Heart left ventricle (tissue), 16 donors: ENCODE results near the gene NAPA. TPM values are rescaled to one million over a fixed set of nuclear protein-coding genes. Genes with fewer than 3 reads are reported as not detected.

Experiments
- ATAC-seq, 4 donors: fragments of 200-7000 bp; cut with Tn5 transposase; one replicate each; pipeline ENCODE4 v1.9.1; 2020 to 2022; ENCODE audit warnings: moderate library complexity in 4 of 4, mild to moderate bottlenecking in 3 of 4, moderate number of reproducible peaks in 1 of 4
- DNase-seq, 5 donors: peaks; one replicate each; pipeline ENCODE4 v3.0.0-alpha.2; 2020
- H3K27ac ChIP-seq, 12 donors: fragments of 200-600 bp; sonication (generic) in 4 of 12; one replicate each; pipeline versions ENCODE4 v1.5.0 to v1.8.0; 2016 to 2022; ENCODE audit warnings: mild to moderate bottlenecking in 2 of 12
- H3K27me3 ChIP-seq, 9 donors: fragments of 200-600 bp; sonication (generic) in 2 of 9; one replicate each; pipeline versions ENCODE4 v1.5.1 to v1.8.0; 2016 to 2022; ENCODE audit warnings: mild to moderate bottlenecking in 3 of 9
- H3K36me3 ChIP-seq, 9 donors: fragments of 200-600 bp; sonication (generic) in 2 of 9; one replicate each; pipeline versions ENCODE4 v1.5.0 to v1.8.0; 2018 to 2022; ENCODE audit warnings: mild to moderate bottlenecking in 2 of 9
- H3K4me1 ChIP-seq, 12 donors: fragments of 200-600 bp; sonication (generic) in 4 of 12; one replicate each; pipeline versions ENCODE4 v1.5.0 to v1.8.0; 2016 to 2022; ENCODE audit warnings: mild to moderate bottlenecking in 3 of 12
- H3K4me3 ChIP-seq, 12 donors: fragments of 200-600 bp; sonication (generic) in 4 of 12; one replicate each; pipeline versions ENCODE4 v1.5.0 to v1.8.0; 2017 to 2022; ENCODE audit warnings: mild to moderate bottlenecking in 9 of 12, moderate library complexity in 4 of 12
- H3K9me3 ChIP-seq, 12 donors: fragments of 200-600 bp; sonication (generic) in 4 of 12; one replicate each; pipeline versions ENCODE4 v1.5.0 to v1.8.0; 2016 to 2022; ENCODE audit warnings: mild to moderate bottlenecking in 1 of 12
- POLR2A ChIP-seq, 2 donors: fragments of 450-650 bp; IDR thresholded peaks; one replicate each; pipeline ENCODE4 v1.6.1; 2017; ENCODE audit warnings: antibody characterized with exemption in 2 of 2, mild to moderate bottlenecking in 2 of 2, moderate library complexity in 2 of 2
- WGBS, 4 donors: extraction: QIAGEN DNeasy Blood & Tissue Kit in 2 of 4; methylation state at CpG; one replicate each; pipeline versions ENCODE4 v1.1.5 to v1.1.7; 2013 to 2018; 5-methylcytosine and 5-hydroxymethylcytosine counted together
- intact Hi-C, 10 donors: fragments of 100-400 bp; cut with DNase I; formaldehyde crosslinking; loops; one replicate each; pipeline versions ENCODE4 v1.11.1 to v1.14.2; 2022
- polyA plus RNA-seq, 2 donors: library from polyadenylated mRNA; stranded (reverse); fragments of 200-250 nt; gene quantifications; one replicate each; pipeline ENCODE4 v1.2.3, GENCODE V29; 2013
- total RNA-seq, 9 donors: library from RNA; depleted of rRNA in 2 of 9; stranded (reverse); fragments of >200 nt in 2 of 9; fragmentation: NEBNext Ultra II Directional in 3 of 9; extraction: Animal tissue kit (Norgen Biotek cat#: 25700) in 3 of 9; gene quantifications; one replicate each; pipeline versions ENCODE4 v1.1.0 to v1.2.4, GENCODE V29; 2016 to 2023
- TF ChIP-seq, protein P1 (sequence below), 12 donors: fragments of 200-600 bp; sonication (generic) in 4 of 12; IDR thresholded peaks; one replicate each; pipeline versions ENCODE4 v1.5.0 to v1.8.0; 2018 to 2022; ENCODE audit warnings: antibody characterized with exemption in 12 of 12, mild to moderate bottlenecking in 5 of 12
- donor health status: ischemic (EF 13 %, LVEDD 7.1; RV severe dilation, severe dysfunction).
- donor health status: healthy with polysubstance abuse.
- donor health status: DM: no; HTN: yes; CAD: no.
- donor health status: DM: no; HTN: no; CAD: no.
- donor health status: ischemic (EF 25% LVEDD 6.9; RV normal size, moderate dysfunction).
- donor health status: ischemic (EF 25% LVEDD 5.7; RV mildly dilated, moderate dysfunction).
- donor health status: healthy.
- donor health status: DM: yes; HTN: yes; CAD: no.
- donor health status: ischemic (EF 35%, LVEDD 5.7; RV mildly dilated, moderate dysfunction).
- donor health status: nonischemic (EF 11% LVEDD 7.7; RV severe dilation, severe dysfunction).
- donor health status: DM: yes; HTN: yes; CAD: no.
- donor health status: PGD.
- donor health status: ischemic (EF 29% LVEDD 5.4; RV normal size, mild dysfunction).
- donor health status: nonischemic (EF 23%, LVEDD 6.1; RV moderate dilation, normal function).

NAPA gene
- total and polyA plus RNA-seq, 11 donors: 113 to 238 (median 122) TPM

DNA sequence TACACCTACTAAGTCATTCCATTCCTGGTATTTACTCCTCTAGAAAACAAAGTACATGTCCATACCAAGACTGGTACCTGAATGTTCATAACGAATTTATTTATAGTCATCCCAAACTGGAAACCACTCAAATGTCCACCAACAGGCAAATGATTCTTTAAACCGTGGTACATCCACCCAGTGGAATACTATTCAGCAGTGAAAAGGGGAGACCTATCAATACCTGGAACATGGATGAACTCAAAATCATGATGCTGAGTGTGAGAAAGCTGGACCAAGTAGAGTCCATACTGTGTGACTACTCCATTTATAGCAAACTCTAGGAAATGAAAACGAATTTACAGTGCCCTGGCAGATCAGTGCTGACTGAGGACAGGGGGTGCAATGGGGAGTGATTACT is 11.9 kb upstream of the NAPA start:
- Histone ChIP-seq H3K4me3 (no peak overlapping the region), H3K27me3 (peaks cover 0 to 6% (median 0%) of the 10 kb centered on the region in 9 donors), H3K27ac (no peak overlapping the region), H3K4me1 (peaks cover 0 to 28% (median 13%) of the 10 kb centered on the region in 12 donors), H3K36me3 (no peaks in the 10 kb centered on the region), H3K9me3 (no peaks in the 10 kb centered on the region)
- intact Hi-C loops: no loop called here
- WGBS, 4 donors: 79 to 86% (median 85%) methylated on average over 3 of the region's 3 CpGs
- DNase-seq: no peak
- ATAC-seq: no peak
- TF ChIP-seq, protein P1, sequence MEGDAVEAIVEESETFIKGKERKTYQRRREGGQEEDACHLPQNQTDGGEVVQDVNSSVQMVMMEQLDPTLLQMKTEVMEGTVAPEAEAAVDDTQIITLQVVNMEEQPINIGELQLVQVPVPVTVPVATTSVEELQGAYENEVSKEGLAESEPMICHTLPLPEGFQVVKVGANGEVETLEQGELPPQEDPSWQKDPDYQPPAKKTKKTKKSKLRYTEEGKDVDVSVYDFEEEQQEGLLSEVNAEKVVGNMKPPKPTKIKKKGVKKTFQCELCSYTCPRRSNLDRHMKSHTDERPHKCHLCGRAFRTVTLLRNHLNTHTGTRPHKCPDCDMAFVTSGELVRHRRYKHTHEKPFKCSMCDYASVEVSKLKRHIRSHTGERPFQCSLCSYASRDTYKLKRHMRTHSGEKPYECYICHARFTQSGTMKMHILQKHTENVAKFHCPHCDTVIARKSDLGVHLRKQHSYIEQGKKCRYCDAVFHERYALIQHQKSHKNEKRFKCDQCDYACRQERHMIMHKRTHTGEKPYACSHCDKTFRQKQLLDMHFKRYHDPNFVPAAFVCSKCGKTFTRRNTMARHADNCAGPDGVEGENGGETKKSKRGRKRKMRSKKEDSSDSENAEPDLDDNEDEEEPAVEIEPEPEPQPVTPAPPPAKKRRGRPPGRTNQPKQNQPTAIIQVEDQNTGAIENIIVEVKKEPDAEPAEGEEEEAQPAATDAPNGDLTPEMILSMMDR (IDR thresholded peaks at IDR 0.05): no peak
- TF ChIP-seq POLR2A (IDR thresholded peaks at IDR 0.05): no peak

- ATAC-seq (peak in 3 of 4 donors; percentile 42 to 63 (median 48)), DNase-seq (peak in 2 of 5 donors; percentile 56 to 61)
- H3K4me3 ChIP-seq: no peak overlapping the region
- TF ChIP-seq, protein P1 (IDR thresholded peaks at IDR 0.05): no peak
- no peak for TF ChIP-seq POLR2A (IDR thresholded peaks at IDR 0.05)
- no peaks in the 10 kb centered on the region for H3K9me3 ChIP-seq
- no peaks in the 10 kb centered on the region for H3K36me3 ChIP-seq
- WGBS, 4 donors: 11 to 19% (median 14%) methylated on average over 7 of the region's 7 CpGs
- peaks cover 0 to 30% (median 13%) of the 10 kb centered on the region in 12 donors for H3K4me1 ChIP-seq
- intact Hi-C loops: loop anchor here in 2 of 10 donors (5.0 kb wide), 2 partner anchors 74 to 174 kb away; no protein-coding TSS in a partner anchor
- peak overlapping the region in 11 of 12 donors; percentile 10 to 70 (median 46) for H3K27ac ChIP-seq
- peaks cover 0 to 7% (median 0%) of the 10 kb centered on the region in 9 donors for H3K27me3 ChIP-seq
These were observed 8.6 kb upstream of the NAPA start for GRCh38 chr19:47523473-47523872.

DNA sequence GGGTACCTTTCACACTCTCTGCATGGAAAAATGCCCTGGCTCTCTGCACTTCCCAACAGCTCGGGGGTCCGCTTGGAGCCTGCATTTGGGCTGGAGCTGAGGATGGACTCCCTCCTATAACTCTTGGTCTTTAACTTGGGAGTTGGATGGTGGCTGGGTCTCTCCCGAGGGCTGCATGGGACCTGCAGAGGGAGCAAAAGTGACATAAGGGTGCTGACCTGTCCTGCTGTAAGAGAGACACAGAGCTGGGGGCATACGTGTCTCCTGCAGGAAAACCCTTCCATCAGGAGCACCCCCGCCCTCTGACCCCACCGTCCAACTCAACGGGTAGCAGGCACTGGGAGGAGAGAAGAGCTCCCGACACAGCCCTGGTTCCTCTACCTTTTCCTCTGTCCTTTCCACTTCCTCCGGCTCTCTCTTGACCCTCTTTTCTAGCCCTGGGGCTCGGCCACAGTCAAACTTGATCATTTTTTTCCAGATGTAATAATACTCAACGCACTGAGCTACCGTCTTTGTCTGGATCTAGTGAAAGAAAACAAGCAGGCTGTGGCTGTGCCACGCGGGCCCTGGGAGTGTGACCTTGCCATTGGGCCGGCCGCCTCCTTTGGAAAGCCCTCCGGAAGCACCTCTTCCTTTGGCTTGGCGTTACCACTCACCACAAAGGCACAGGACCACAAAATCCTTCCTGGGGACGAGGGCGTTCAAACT is 6.8 kb upstream of the NAPA start:
- Histone ChIP-seq H3K9me3 (no peaks in the 10 kb centered on the region), H3K27me3 (peaks cover 0 to 7% (median 0%) of the 10 kb centered on the region in 9 donors), H3K4me3 (no peak overlapping the region), H3K4me1 (peaks cover 0 to 30% (median 13%) of the 10 kb centered on the region in 12 donors), H3K27ac (peak overlapping the region in 10 of 12 donors; percentile 29 to 79 (median 64)), H3K36me3 (no peaks in the 10 kb centered on the region)
- TF ChIP-seq, protein P1 (IDR thresholded peaks at IDR 0.05): peak in 3 of 12 donors; percentile 8 to 16 (median 13)
- TF ChIP-seq POLR2A (IDR thresholded peaks at IDR 0.05): no peak
- ATAC-seq (peak; percentile 37 to 80 (median 46)), DNase-seq (peak in 1 of 5 donors; percentile 24)
- 54 to 63% (median 58%) methylated on average over 17 to 20 of the region's 20 CpGs for WGBS, 4 donors
- intact Hi-C loops: loop anchor here in 2 of 10 donors (5.0 kb wide), 2 partner anchors 76 to 176 kb away; no protein-coding TSS in a partner anchor

- ATAC-seq (peak in 1 of 4 donors; percentile 9), DNase-seq (no peak)
- no peaks in the 10 kb centered on the region for H3K9me3 ChIP-seq
- no peak overlapping the region for H3K4me3 ChIP-seq
- H3K36me3 ChIP-seq: no peaks in the 10 kb centered on the region
- intact Hi-C loops: loop anchor here in 2 of 10 donors (5.0 kb wide), 2 partner anchors 76 to 176 kb away; no protein-coding TSS in a partner anchor
- H3K4me1 ChIP-seq: peaks cover 0 to 34% (median 17%) of the 10 kb centered on the region in 12 donors
- 54 to 68% (median 61%) methylated on average over 5 to 6 of the region's 6 CpGs for WGBS, 4 donors
- peak overlapping the region in 2 of 12 donors; percentile 63 to 70 for H3K27ac ChIP-seq
- TF ChIP-seq, protein P1 (IDR thresholded peaks at IDR 0.05): no peak
- peaks cover 0 to 7% (median 0%) of the 10 kb centered on the region in 9 donors for H3K27me3 ChIP-seq
These were observed 6.0 kb upstream of the NAPA start for GRCh38 chr19:47520839-47521238.
